Renal pelvis (tissue), 4 donors: ENCODE results near the gene DBN1. TPM values are rescaled to one million over a fixed set of nuclear protein-coding genes. Genes with fewer than 3 reads are reported as not detected.

ENCODE experiments used
- DNase-seq: peaks from one replicate; pipeline ENCODE4 v3.0.0-alpha.2; 2013
- polyA plus RNA-seq, 3 donors: library from polyadenylated mRNA; unstranded; fragments of 120-200 nt; gene quantifications; one replicate each; pipeline ENCODE4 v1.2.1, GENCODE V29; 2013; ENCODE audit not compliant: insufficient read length in 3 of 3

The DBN1 gene
- polyA plus RNA-seq, 3 donors, result 198 to 243 (median 217) TPM

- no peak for DNase-seq
Measured at GRCh38 chr5:177447066-177447610, 26.3 kb downstream of the DBN1 start.

GRCh38 chr5:177446200-177447065 lies 27.0 kb downstream of the DBN1 start, which contains the start of gene PRR7:
TSS of gene PRR7 (plus strand) at chr5:177446814. CDS start at chr5:177455068, 8,254 bp downstream.
- no peak for DNase-seq

- DNase-seq, result no peak
Measured at GRCh38 chr5:177445917-177446199, 27.6 kb downstream of the DBN1 start.

GRCh38 chr5:177445052-177445916 lies 28.1 kb downstream of the DBN1 start:
- no peak for DNase-seq

- no peak for DNase-seq
Measured at GRCh38 chr5:177444106-177445051, 29.1 kb downstream of the DBN1 start.

GRCh38 chr5:177443144-177443983 lies 30.1 kb downstream of the DBN1 start:
- no peak for DNase-seq

- DNase-seq, result no peak
Measured at GRCh38 chr5:177442066-177442826, 31.2 kb downstream of the DBN1 start.

- no peak for DNase-seq
Measured at GRCh38 chr5:177440990-177441780, 32.2 kb downstream of the DBN1 start.

GRCh38 chr5:177440211-177440989 lies 33.0 kb downstream of the DBN1 start:
- DNase-seq, result no peak

GRCh38 chr5:177439518-177440053 lies 33.8 kb downstream of the DBN1 start:
- DNase-seq, result no peak

GRCh38 chr5:177438468-177438867 lies 35.0 kb downstream of the DBN1 start:
- DNase-seq, result no peak

- no peak for DNase-seq
Measured at GRCh38 chr5:177437623-177438022, 35.8 kb downstream of the DBN1 start.

GRCh38 chr5:177435847-177436536 lies 37.4 kb downstream of the DBN1 start:
- DNase-seq, result no peak

GRCh38 chr5:177434942-177435738 lies 38.3 kb downstream of the DBN1 start:
- DNase-seq, result no peak

GRCh38 chr5:177434437-177434836 lies 39.0 kb downstream of the DBN1 start:
- DNase-seq, result no peak

GRCh38 chr5:177433658-177434217 lies 39.7 kb downstream of the DBN1 start:
- no peak for DNase-seq
